Neural crest cell (in vitro differentiated cells): ENCODE measurements around the gene GGTLC2. TPM values are rescaled to one million over a fixed set of nuclear protein-coding genes. Genes with fewer than 3 reads are reported as not detected.
"Not testable (repeated sequence)": the region's sequence is repeated elsewhere in the genome, so short reads cannot be mapped to it uniquely, and the experiment has no call there.

ENCODE experiments used
- DNase-seq: peaks from one replicate; pipeline ENCODE4 v3.0.0; 2021; ENCODE audit warnings: low read depth, mixed read lengths, low spot score
- H3K27ac Mint-ChIP-seq: one replicate; pipeline ENCODE4 v1.8.0; 2021; ENCODE audit warnings: mild to moderate bottlenecking, mixed read lengths; ENCODE audit not compliant: unreplicated experiment
- H3K27me3 Mint-ChIP-seq: 2 replicates; pipeline ENCODE4 v1.8.0; 2021; ENCODE audit warnings: low read depth, mild to moderate bottlenecking, mixed read lengths
- H3K36me3 Mint-ChIP-seq: 2 replicates; pipeline ENCODE4 v1.8.0; 2021; ENCODE audit warnings: low read depth, mild to moderate bottlenecking, mixed read lengths
- H3K4me1 Mint-ChIP-seq: 2 replicates; pipeline ENCODE4 v1.8.0; 2021; ENCODE audit warnings: mixed read lengths
- H3K4me3 Mint-ChIP-seq: one replicate; pipeline ENCODE4 v1.8.0; 2021; ENCODE audit warnings: mild to moderate bottlenecking, mixed read lengths
- H3K9me3 Mint-ChIP-seq: 2 replicates; pipeline ENCODE4 v1.8.0; 2021; ENCODE audit warnings: mixed read lengths
- long read RNA-seq: library from polyadenylated mRNA; unstranded; transcript quantifications from one replicate; pipeline ENCODE4 v2.0.0, GENCODE V29; 2020
- total RNA-seq: library from RNA; stranded (reverse); gene quantifications from 2 replicates; pipeline ENCODE4 v1.2.1, GENCODE V29; 2021
- TF ChIP-seq, protein P1 (sequence below): fragments of 200-600 bp; sonication (generic); conservative IDR thresholded peaks from 2 replicates; pipeline ENCODE4 v1.5.0; 2021; ENCODE audit warnings: antibody characterized with exemption, mild to moderate bottlenecking

The GGTLC2 gene
- total RNA-seq: not detected in 2 replicates
- long read RNA-seq: 0 reads

DNA sequence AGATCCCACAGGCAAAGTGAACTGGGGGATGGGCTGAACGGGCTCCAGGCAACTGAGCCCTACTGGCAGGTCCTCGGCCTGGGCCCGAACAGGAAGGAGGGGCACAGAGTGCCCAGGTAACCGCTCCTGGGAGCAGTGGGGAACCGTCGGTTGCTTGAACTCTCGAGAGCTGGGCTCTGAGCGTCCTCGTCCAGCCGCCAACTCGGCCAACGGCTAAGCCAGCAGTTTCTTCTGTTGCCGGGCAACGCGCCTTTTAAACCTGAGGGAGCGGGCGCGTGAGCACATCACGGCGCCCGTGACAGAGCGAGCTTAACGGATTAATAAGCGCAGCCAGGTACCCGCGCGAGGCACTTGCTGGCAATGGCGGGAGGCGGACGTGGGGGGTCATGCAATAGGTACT, at the start of gene GGTLC2:
Gene GGTLC2 (plus strand): TSS at position 301 of the 400 bp plus-strand sequence. CDS start 1,732 bp downstream, outside the sequence.
- H3K36me3 Mint-ChIP-seq, H3K27me3 Mint-ChIP-seq: not testable (repeated sequence)

DNA sequence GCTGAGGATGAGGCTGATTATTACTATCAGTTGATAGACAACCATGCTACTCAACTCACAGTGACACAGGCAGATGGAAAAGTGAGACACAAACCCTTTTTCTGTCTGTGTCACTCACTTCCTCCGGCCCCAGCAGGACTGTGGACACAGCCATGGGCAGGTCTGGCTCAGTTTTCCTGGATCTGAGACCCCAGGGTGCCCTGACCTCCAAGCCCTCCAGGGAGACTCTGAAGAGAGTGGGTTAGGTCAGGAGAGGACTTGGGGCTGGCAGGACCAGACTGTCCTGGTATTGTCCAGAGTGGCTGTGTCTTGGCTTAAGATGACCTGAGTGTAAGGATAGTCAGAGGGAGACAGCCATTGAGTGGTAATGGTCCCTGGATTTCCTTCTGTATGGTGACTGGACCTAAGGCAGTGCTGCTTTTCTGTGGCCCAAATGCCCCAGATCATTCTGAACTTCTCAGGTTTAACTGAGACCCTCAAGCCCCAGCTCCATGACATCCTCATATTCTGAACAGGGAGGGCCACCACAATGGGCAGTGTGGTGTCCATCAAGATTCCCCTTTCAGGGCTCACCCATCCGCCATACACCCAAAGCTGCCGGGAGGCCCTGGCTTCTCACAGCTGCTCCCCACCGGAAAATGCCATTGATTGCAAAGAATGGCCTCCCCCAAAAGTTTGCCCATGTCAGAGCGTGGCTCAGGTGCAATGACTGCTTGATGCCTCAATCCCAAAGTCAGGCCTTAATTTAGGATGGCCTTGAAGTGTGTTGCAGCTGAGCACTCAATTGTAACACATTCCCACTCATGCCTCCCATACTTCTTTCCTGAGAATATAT, 49.2 kb upstream of the GGTLC2 start:
- Mint-ChIP-seq H3K4me3 (no peak overlapping the region), H3K4me1 (no peaks in the 10 kb centered on the region), H3K27me3 (peaks cover 72% of the 10 kb centered on the region), H3K9me3 (no peaks in the 10 kb centered on the region), H3K27ac (no peak overlapping the region), H3K36me3 (no peaks in the 10 kb centered on the region)
- DNase-seq: no peak
- TF ChIP-seq, protein P1, sequence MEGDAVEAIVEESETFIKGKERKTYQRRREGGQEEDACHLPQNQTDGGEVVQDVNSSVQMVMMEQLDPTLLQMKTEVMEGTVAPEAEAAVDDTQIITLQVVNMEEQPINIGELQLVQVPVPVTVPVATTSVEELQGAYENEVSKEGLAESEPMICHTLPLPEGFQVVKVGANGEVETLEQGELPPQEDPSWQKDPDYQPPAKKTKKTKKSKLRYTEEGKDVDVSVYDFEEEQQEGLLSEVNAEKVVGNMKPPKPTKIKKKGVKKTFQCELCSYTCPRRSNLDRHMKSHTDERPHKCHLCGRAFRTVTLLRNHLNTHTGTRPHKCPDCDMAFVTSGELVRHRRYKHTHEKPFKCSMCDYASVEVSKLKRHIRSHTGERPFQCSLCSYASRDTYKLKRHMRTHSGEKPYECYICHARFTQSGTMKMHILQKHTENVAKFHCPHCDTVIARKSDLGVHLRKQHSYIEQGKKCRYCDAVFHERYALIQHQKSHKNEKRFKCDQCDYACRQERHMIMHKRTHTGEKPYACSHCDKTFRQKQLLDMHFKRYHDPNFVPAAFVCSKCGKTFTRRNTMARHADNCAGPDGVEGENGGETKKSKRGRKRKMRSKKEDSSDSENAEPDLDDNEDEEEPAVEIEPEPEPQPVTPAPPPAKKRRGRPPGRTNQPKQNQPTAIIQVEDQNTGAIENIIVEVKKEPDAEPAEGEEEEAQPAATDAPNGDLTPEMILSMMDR: no peak

More for the DNA sequence above, at the start of gene GGTLC2:
- not testable (repeated sequence) for DNase-seq, H3K4me3 Mint-ChIP-seq, H3K9me3 Mint-ChIP-seq, H3K27ac Mint-ChIP-seq, H3K4me1 Mint-ChIP-seq

DNA sequence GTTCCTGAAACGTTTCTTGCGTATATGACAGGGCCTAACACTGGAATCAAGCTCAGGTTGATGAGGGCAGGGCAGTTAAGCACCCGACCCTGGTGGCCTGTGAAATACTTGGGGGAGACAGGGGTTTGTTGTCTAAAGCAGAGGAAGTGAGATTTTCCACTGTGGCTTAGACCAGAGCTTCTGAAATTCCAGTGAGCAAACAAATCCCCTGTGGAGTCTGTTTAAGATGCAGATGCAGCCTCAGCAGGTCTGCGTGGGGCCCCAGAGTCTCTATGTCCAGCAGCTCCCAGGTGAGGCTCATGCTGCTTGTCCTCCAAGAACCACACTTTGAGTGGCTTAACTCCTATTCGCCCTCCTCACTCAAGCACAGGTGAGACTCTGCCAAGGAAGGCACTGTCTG, 46.3 kb upstream of the GGTLC2 start:
- H3K9me3 Mint-ChIP-seq: no peaks in the 10 kb centered on the region
- DNase-seq: no peak
- H3K4me3 Mint-ChIP-seq: no peak overlapping the region
- no peaks in the 10 kb centered on the region for H3K4me1 Mint-ChIP-seq
- no peak overlapping the region for H3K27ac Mint-ChIP-seq
- no peaks in the 10 kb centered on the region for H3K36me3 Mint-ChIP-seq
- TF ChIP-seq, protein P1: no peak
- peaks cover 60% of the 10 kb centered on the region for H3K27me3 Mint-ChIP-seq

DNA sequence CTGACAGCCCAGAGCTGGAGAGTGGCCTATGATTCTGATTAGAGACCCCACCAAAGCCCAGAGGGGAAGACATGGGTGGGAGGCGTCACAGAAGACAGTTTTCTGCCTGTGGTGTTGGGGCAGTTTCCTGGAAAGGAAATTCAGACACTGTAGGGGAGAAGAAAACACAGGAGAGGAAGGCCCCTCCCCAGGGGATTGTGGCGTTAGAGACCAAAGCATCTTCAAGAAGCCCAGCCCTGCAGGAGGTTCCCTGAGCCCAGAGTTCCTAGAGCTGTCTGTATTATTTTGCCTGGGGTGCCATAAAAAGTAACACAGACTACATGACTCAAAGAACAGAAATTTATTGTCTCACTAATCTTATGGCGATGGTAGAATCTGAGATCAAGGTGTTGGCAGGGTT, 45.2 kb upstream of the GGTLC2 start:
- TF ChIP-seq, protein P1: no peak
- no peaks in the 10 kb centered on the region for H3K4me1 Mint-ChIP-seq
- H3K4me3 Mint-ChIP-seq: no peak overlapping the region
- H3K27me3 Mint-ChIP-seq: peaks cover 60% of the 10 kb centered on the region
- H3K27ac Mint-ChIP-seq: no peak overlapping the region
- no peak for DNase-seq
- H3K36me3 Mint-ChIP-seq: no peaks in the 10 kb centered on the region
- H3K9me3 Mint-ChIP-seq: no peaks in the 10 kb centered on the region

DNA sequence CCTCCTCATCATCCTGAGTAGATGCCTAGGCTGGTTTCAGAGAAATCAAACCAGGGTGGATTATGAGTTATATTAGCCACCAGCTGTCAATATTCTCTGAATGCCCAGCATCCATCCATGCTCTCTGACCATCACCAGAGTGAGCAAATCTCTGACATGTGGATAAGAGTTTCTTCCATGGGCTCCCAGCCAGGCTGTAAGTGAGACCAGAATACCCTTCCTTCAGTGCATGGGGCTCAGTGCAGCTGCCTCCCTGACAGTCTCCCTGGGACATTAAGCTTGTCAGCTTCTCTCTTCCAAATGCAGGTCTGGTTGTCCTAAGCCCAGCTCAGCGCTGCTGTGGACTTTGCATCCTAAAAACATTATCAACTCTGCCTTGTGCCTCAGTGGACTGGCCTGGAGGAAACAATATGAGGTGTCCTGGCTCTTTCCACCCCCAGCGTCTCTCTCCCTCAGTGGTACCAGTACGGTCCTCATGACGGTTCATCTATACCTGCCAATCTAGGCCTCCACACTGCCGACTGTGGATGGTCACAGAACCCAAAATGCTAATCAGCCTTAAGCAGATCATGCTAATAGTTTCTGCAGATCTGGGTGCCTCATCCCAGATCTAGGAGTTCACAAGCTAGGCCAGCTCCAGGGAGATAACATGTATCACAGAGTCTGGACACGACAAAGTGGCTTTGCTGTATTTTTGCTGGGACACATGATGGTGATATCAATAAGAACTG, 43.7 kb upstream of the GGTLC2 start:
- no peaks in the 10 kb centered on the region for H3K9me3 Mint-ChIP-seq
- peaks cover 60% of the 10 kb centered on the region for H3K27me3 Mint-ChIP-seq
- H3K36me3 Mint-ChIP-seq: no peaks in the 10 kb centered on the region
- H3K27ac Mint-ChIP-seq: no peak overlapping the region
- no peak overlapping the region for H3K4me3 Mint-ChIP-seq
- TF ChIP-seq, protein P1: no peak
- no peak for DNase-seq
- no peaks in the 10 kb centered on the region for H3K4me1 Mint-ChIP-seq
